ENCODE measurements around the gene TTF1.
A peak's percentile ranks its signal among the peaks of the same experiment; 100 is the strongest.
"Not testable (repeated sequence)": the region's sequence is repeated elsewhere in the genome, so short reads cannot be mapped to it uniquely, and the experiment has no call there.

The TTF1 gene

DNA sequence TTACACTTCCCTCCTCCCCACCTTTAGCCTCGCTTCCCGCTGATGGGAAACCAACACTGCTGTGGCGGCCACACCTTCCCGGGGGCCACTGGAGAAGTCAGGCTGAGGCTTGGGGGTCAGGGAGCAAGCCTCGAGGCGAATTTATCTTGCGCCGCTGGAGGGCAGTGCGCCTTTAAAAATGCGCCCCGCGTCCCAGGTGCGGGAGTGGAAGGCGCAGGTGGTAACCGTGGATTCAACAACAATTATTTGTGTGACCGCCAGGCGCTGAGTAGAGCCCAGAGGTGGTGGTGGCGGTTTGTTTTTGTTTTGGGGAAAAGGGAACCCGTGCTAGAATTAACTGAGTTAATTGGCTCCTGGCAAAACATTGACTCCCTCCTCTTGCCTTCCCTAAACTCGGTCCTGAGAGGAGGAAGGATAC is 4.5 kb upstream of the TTF1 start:
- DNase-seq (ENCODE audit: low spot score), result peak; percentile 72

GRCh38 chr9:132410642-132411041 is 4.0 kb upstream of the TTF1 start:
- no peak for DNase-seq (ENCODE audit: low spot score)

DNA sequence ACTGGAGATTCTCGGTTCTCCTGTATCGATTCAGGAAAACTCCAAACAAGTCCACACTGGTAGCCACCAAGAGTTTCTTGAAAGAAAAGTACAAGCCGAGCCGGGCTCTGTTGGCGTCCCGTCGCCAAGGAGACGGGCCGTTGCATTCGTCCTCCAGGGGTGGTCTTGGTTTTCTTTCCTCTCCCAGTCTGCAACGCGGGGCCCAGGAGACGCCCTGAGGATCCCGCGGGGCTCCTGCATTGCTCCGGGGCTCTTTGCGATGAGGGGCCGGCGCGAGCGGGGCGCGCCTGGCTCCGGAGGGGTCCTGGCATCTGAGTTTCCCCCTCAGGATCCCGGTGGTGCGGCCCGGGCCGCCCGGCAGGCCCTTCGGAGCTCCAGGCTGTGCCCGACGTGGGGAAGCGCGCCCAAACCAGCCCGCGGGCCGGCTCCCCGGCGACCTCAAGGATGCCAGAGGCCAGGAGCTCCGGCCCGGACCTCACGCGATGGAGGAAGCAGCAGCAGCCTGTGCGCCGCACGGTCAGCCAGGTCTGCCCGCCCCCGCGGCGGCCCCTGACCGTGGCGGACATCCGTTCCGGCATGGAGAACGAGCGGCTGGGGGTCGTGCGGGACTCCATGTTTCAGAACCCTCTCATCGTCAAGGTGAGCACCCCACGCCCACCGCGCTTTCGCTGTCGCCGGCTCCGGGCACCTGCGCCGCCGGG is 3.3 kb upstream of the TTF1 start, which contains the start of gene CFAP77:
Gene CFAP77 (plus strand): TSS at position 384 of the 701 bp plus-strand sequence. CDS start 61 bp downstream, at position 445.
- peak; percentile 30 for DNase-seq (ENCODE audit: low spot score)

DNA sequence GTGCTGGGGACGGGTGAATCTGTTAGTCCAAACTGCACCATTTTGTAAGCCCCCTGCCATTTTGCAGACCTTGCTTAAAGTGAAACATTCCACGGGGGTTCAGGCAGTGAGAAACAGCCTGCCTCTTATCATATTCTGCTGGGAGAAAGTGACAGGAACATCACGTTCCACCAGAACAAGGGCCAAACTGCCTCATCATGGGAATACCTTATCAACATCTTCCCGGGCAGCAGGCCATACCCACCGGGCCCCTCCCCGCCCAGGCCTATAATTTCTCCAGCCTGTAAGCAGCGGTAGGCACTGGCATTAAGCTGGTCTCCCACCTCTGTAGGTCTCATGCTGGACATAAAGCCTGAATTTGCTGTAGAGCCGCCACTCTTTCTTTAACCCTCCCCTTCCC is 1.9 kb upstream of the TTF1 start:
- DNase-seq (ENCODE audit: low spot score), result no peak

DNA sequence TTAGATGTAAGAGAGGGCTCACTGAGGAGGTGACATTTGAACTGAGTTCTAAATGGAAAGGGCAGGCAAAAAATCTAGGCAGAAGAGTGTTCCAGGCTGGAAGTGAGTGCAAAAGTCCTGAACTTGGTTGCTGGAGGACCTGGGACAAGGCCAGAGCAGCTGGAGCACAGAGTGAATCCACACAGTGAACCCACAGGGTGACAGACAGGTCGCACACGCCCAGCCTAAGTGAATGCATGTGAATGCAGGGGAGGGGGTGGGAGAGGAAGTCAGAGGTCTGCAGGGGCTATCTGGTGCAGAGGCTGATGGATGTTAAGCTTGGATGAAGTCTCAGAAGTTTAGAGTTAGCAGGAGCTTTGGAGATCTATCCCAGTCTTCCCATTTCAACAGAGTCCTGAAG is 556 bp upstream of the TTF1 start:
- no peak for DNase-seq (ENCODE audit: low spot score)

- peak; percentile 17 for DNase-seq (ENCODE audit: low spot score)
Measured at GRCh38 chr9:132404228-132404881, 2.3 kb downstream of the TTF1 start.

- no peak for DNase-seq (ENCODE audit: low spot score)
Measured at GRCh38 chr9:132401824-132402223, 4.8 kb downstream of the TTF1 start.

- no peak for DNase-seq (ENCODE audit: low spot score)
Measured at GRCh38 chr9:132395560-132395959, 11.1 kb downstream of the TTF1 start.

GRCh38 chr9:132391449-132391848 is 15.2 kb downstream of the TTF1 start:
- DNase-seq (ENCODE audit: low spot score), result no peak

- DNase-seq (ENCODE audit: low spot score), result no peak
Measured at GRCh38 chr9:132390966-132391365, 15.7 kb downstream of the TTF1 start.

- no peak for DNase-seq (ENCODE audit: low spot score)
Measured at GRCh38 chr9:132387133-132387532, 19.5 kb downstream of the TTF1 start.

DNA sequence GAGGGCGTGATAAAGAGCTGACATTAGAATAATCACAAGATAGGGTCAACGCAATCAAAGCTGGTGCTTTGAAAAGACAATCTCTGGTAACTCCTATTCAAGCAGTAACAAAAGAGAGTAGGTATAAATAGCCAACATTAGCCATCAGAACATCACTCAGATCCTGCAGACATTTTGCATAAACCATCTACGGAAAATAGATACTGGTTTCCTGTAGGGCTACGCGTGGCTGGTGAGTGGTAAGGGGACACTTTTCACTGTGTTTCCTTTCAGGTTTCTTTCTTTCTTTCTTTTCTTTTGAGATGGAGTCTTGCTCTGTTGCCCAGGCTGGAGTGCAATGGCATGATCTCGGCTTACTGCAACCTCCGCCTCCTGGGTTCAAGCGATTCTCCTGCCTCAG is 22.3 kb downstream of the TTF1 start:
- no peak for DNase-seq (ENCODE audit: low spot score)

DNA sequence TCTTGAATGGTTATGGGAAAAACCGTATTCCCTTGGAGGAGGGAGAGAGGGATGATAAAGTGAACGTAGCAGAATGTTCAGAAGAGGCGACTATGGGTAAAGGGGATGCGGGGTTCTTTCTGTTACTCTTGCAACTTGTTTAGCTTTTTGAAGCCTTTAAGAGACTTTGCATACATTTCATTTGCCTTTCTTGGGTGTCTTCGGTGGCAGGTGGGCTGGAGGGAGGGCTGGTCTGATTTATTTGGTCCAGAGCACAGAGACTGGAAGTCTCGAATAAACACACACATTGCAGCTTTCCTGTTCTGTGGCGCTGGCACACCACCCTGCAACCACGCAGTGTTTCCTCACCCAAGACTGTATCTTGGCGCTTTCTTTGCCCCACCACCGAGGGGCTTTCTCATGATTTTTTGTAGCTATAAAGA is 23.2 kb downstream of the TTF1 start:
- DNase-seq (ENCODE audit: low spot score), result no peak

- DNase-seq (ENCODE audit: low spot score), result no peak
Measured at GRCh38 chr9:132381966-132382541, 24.6 kb downstream of the TTF1 start.

DNA sequence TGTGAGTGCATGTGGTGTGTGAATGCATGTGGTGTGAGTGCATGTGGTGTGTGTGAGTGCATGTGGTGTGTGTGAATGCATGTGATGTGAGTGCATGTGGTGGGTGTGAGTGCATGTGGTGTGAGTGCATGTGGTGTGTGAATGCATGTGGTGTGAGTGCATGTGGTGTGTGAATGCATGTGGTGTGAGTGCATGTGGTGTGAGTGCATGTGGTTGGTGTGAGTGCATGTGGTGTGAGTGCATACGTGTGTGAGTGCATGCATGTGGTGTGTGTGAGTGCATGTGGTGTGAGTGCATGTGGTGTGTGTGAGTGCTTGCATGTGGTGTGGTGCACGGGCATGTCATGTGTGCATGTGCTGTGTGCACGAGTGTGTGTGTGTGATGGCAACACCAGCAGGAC is 28.2 kb downstream of the TTF1 start:
- DNase-seq (ENCODE audit: low spot score), result not testable (repeated sequence)

- DNase-seq (ENCODE audit: low spot score), result not testable (repeated sequence)
Measured at GRCh38 chr9:132377769-132378168, 28.9 kb downstream of the TTF1 start.

DNA sequence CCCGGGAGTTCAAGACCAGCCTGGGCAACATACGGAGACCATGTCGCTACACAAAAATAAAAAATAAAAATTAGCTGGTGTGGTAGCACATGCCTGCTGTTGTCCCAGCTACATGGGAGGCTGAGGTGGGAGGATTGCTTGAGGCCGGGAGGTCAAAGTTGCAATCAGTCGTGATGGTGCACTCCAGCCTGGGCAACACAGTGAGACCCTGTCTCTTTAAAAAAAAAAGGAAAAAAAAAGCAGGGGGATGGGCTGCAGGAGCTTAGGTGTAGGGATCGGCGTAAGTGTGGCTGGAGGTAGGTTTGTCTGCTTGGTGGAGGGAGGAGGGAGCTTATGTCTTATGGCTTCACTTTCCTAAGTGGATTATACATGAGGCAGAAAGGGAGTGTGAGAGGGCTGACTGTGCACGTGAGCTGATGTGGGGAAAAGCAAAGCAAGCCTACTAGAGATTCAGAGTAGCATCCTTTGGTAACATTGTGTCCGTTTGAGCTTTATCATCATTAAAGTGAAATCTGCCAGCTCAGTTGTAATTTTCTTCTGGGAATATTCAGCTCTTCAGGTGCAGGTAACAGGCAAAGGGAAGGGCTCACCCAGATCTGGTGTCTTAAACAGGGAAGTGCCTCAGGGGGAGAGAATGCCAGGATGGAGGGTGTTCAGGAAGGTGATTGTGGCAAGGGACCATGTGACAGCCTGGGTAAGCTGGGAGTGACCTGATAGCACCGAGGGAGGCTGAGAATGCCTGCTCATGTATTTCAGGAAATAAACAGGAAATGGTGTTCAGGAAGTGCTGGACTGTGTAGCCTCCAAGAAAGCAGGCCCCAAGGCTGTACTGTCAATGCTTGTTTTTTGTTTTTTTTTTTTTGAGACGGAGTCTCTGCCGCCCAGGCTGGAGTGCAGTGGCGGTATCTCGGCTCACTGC is 34.2 kb downstream of the TTF1 start:
- DNase-seq (ENCODE audit: low spot score), result no peak

DNA sequence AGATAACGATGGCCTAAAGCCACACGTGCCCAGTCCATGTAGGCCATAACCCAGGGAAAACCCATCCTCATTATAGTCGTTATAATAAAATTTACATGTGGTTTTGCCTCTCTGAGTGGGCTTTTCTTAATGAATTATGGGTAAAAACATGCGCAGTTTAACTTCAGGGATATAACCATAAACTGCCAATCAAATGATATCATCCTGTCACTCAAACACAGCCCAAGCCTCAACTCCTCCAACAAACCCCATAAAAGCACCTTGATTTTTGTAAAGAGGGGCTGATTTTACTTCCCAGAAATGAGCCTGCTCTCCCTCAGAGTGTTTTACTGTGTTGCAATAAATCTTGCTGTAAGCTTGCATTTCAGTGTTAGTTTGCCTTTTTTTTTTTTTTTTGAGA is 36.0 kb downstream of the TTF1 start:
- no peak for DNase-seq (ENCODE audit: low spot score)

DNA sequence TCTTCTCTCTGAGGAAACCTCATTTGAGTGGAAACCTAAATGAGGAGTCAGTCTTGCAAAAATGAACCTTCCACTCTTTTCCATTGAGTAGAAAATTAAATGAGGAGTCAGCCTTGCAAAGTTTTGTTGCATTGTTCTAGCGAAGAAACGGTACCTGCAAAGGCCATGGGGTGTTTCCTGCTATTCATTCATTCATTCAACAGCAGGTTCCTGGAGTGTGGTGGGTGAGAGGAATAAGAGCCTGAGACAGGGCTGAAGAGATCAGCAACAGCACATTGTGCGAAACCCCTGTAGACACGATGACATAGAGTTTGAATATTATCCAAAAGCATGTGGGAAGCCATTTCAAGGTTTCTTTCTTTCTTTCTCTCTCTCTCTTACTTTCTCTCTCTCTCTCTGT is 37.2 kb downstream of the TTF1 start:
- no peak for DNase-seq (ENCODE audit: low spot score)

DNA sequence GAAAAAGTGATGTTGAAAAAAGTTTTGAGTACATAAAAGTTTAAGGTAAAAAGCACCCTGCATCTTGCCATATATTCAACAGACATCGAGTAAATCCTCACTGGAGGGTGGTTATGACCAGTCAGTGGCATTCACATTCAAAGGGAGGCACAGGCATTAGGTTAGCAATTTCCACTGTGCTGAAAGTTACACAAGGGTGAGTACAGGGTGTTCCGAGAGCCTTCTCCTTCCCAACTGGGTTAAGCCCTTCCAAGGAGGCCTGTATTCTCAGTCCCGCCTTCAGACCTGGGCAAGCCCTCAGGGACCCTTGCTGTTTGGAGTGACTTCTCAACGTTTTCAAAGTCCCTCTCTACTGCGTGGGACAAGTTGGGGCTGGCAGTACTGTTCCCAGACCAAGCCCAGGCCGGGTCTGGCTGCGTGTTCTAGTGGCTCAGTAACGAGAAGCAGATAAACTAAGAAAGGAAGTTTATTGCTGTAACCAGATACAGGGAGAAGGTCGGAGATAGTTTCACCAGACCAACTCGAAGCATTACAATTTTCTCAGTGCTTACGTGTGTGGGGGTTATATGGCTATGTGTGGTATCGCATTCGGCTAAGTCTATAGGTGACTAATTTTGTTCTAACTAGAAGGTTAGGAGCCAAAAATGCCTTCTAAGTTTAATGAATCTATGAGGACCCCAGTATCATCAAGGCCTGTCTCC is 38.9 kb downstream of the TTF1 start:
- DNase-seq (ENCODE audit: low spot score), result no peak

GRCh38 chr9:132366481-132366880 is 40.2 kb downstream of the TTF1 start:
- DNase-seq (ENCODE audit: low spot score), result no peak

GRCh38 chr9:132365986-132366385 is 40.7 kb downstream of the TTF1 start:
- no peak for DNase-seq (ENCODE audit: low spot score)
